ENCODE data around the gene KLHL3.

KLHL3 gene

GRCh38 chr5:137641148-137641547 lies 94.7 kb downstream of the KLHL3 start:
- CTCF ChIA-PET, result interaction anchor here (1.1 to 4.4 kb wide), 5 partner anchors 11 to 101 kb away, joined by 3 to 20 read pairs (median 10); no protein-coding TSS in a partner anchor
- DNase-seq, result no peak
- WGBS (ENCODE audit: insufficient coverage), result no CpG with 5 or more reads among the region's 1 CpG
- Histone ChIP-seq H3K27me3 (replicated peaks in 2 of 5; ENCODE audit: control insufficient read depth in 4 of 5, insufficient read depth in 5 of 5, low read length in 4 of 5) (no peaks in the 10 kb centered on the region), H3K4me1 (ENCODE audit: control extremely low read depth in 1 of 4, control insufficient read depth in 4 of 4, insufficient read depth in 4 of 4, low read length in 3 of 4) (peaks cover 0 to 2% (median 0%) of the 10 kb centered on the region in 4 experiments), H3K36me3 (ENCODE audit: control insufficient read depth in 4 of 4, insufficient read depth in 4 of 4, low read length in 3 of 4) (peaks cover 4 to 32% (median 11%) of the 10 kb centered on the region in 4 experiments), H3K4me3 (ENCODE audit: control insufficient read depth in 1 of 7, extremely low read depth in 1 of 7, insufficient read depth in 4 of 7, low read depth in 2 of 7, low read length in 6 of 7) (no peak overlapping the region), H3K9me3 (ENCODE audit: control extremely low read depth in 1 of 5, control insufficient read depth in 4 of 5, insufficient read depth in 2 of 5, low read depth in 1 of 5, low read length in 4 of 5) (peaks cover 0 to 16% (median 4%) of the 10 kb centered on the region in 5 experiments), H3K27ac (ENCODE audit: insufficient read depth in 1 of 2, low read depth in 1 of 2, low read length in 2 of 2, poor library complexity in 1 of 2, severe bottlenecking in 2 of 2) (no peak overlapping the region)
- POLR2A ChIA-PET, result interaction anchor here (0.6 kb wide), 1 partner anchor 279 kb away, joined by 3 read pairs; no protein-coding TSS in a partner anchor

GRCh38 chr5:137639645-137640044 lies 96.2 kb downstream of the KLHL3 start:
- DNase-seq, result no peak
- H3K9me3 ChIP-seq (ENCODE audit: control extremely low read depth in 1 of 5, control insufficient read depth in 4 of 5, insufficient read depth in 2 of 5, low read depth in 1 of 5, low read length in 4 of 5), result peaks cover 0 to 7% (median 2%) of the 10 kb centered on the region in 5 experiments
- ChIA-PET POLR2A (interaction anchor here (0.6 kb wide), 1 partner anchor 108 kb away, joined by 3 read pairs; no protein-coding TSS in a partner anchor), CTCF (interaction anchor here (0.6 to 4.4 kb wide), 5 partner anchors 10 to 426 kb away, joined by 3 to 20 read pairs (median 3); no protein-coding TSS in a partner anchor)
- H3K27ac ChIP-seq (ENCODE audit: insufficient read depth in 1 of 2, low read depth in 1 of 2, low read length in 2 of 2, poor library complexity in 1 of 2, severe bottlenecking in 2 of 2), result no peak overlapping the region
- H3K4me1 ChIP-seq (ENCODE audit: control extremely low read depth in 1 of 4, control insufficient read depth in 4 of 4, insufficient read depth in 4 of 4, low read length in 3 of 4), result peaks cover 0 to 2% (median 0%) of the 10 kb centered on the region in 4 experiments
- H3K27me3 ChIP-seq (replicated peaks in 2 of 5; ENCODE audit: control insufficient read depth in 4 of 5, insufficient read depth in 5 of 5, low read length in 4 of 5), result no peaks in the 10 kb centered on the region
- peaks cover 4 to 26% (median 12%) of the 10 kb centered on the region in 4 experiments for H3K36me3 ChIP-seq (ENCODE audit: control insufficient read depth in 4 of 4, insufficient read depth in 4 of 4, low read length in 3 of 4)
- no peak overlapping the region for H3K4me3 ChIP-seq (ENCODE audit: control insufficient read depth in 1 of 7, extremely low read depth in 1 of 7, insufficient read depth in 4 of 7, low read depth in 2 of 7, low read length in 6 of 7)
- WGBS (ENCODE audit: insufficient coverage), result over 99% methylated on average over 10 of the region's 11 CpGs

- no peak for DNase-seq
- no peaks in the 10 kb centered on the region for H3K27me3 ChIP-seq (replicated peaks in 2 of 5; ENCODE audit: control insufficient read depth in 4 of 5, insufficient read depth in 5 of 5, low read length in 4 of 5)
- POLR2A ChIA-PET, result no interaction called here
- no peak overlapping the region for H3K4me3 ChIP-seq (ENCODE audit: control insufficient read depth in 1 of 7, extremely low read depth in 1 of 7, insufficient read depth in 4 of 7, low read depth in 2 of 7, low read length in 6 of 7)
- CTCF ChIA-PET, result interaction anchor here (1.1 to 4.4 kb wide), 4 partner anchors 9 to 97 kb away, joined by 3 to 20 read pairs (median 4); partner anchors contain the start of gene KLHL3
- H3K36me3 ChIP-seq (ENCODE audit: control insufficient read depth in 4 of 4, insufficient read depth in 4 of 4, low read length in 3 of 4), result peaks cover 4 to 22% (median 12%) of the 10 kb centered on the region in 4 experiments
- H3K4me1 ChIP-seq (ENCODE audit: control extremely low read depth in 1 of 4, control insufficient read depth in 4 of 4, insufficient read depth in 4 of 4, low read length in 3 of 4), result peaks cover 0 to 2% (median 0%) of the 10 kb centered on the region in 4 experiments
- peaks cover 0 to 7% (median 2%) of the 10 kb centered on the region in 5 experiments for H3K9me3 ChIP-seq (ENCODE audit: control extremely low read depth in 1 of 5, control insufficient read depth in 4 of 5, insufficient read depth in 2 of 5, low read depth in 1 of 5, low read length in 4 of 5)
- WGBS (ENCODE audit: insufficient coverage), result 98% methylated on average over 13 of the region's 13 CpGs
- H3K27ac ChIP-seq (ENCODE audit: insufficient read depth in 1 of 2, low read depth in 1 of 2, low read length in 2 of 2, poor library complexity in 1 of 2, severe bottlenecking in 2 of 2), result no peak overlapping the region
Measured at GRCh38 chr5:137638841-137639240, 97.0 kb downstream of the KLHL3 start.

DNA sequence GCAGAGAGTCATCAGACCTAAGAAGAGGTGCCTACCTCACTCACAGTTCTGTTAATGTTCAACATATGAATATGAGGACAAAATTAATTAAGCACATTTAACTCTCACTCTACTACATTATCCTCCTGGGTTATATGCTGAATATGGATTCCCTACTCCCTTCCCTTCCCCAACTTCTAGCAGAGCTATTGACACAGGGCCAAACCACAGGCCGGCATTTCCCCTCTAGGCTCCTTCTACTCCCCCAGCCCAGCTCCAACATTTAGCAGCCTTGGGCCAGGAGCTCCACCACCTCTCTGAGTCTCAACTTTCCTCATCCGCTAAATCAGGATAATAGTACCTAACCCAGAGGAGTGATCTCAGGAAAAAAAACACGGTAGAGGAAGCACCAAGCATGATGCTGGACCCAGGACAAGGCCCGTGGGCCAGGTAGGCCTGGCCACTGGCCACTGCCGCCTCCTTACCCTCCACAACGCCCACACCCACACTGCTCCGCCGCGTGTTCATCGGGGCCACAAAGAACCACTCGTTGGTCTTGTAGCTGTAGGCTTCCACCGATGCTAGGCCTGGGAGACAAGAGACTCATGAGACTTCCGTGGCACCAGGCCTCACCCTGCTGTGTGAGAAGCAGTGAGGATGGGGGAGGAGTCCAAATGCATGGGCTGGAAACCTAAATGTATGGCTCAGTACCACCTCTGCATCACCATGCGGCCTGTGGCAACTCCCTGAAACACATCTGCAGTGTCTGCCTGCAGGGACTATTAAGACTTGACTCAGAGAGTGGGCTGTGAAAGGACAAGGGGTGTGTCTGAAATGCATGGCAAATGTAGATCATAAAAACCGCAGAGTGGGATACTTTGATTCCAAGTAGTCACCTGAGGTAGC lies 98.8 kb downstream of the KLHL3 start:
- H3K27ac ChIP-seq (ENCODE audit: insufficient read depth in 1 of 2, low read depth in 1 of 2, low read length in 2 of 2, poor library complexity in 1 of 2, severe bottlenecking in 2 of 2), result no peak overlapping the region
- peaks cover 0 to 2% (median 0%) of the 10 kb centered on the region in 4 experiments for H3K4me1 ChIP-seq (ENCODE audit: control extremely low read depth in 1 of 4, control insufficient read depth in 4 of 4, insufficient read depth in 4 of 4, low read length in 3 of 4)
- 91% methylated on average over 11 of the region's 15 CpGs for WGBS (ENCODE audit: insufficient coverage)
- peaks cover 0 to 7% (median 2%) of the 10 kb centered on the region in 5 experiments for H3K9me3 ChIP-seq (ENCODE audit: control extremely low read depth in 1 of 5, control insufficient read depth in 4 of 5, insufficient read depth in 2 of 5, low read depth in 1 of 5, low read length in 4 of 5)
- H3K4me3 ChIP-seq (ENCODE audit: control insufficient read depth in 1 of 7, extremely low read depth in 1 of 7, insufficient read depth in 4 of 7, low read depth in 2 of 7, low read length in 6 of 7), result no peak overlapping the region
- ChIA-PET POLR2A (interaction anchor here (0.9 kb wide), 1 partner anchor 9 kb away, joined by 3 read pairs; no protein-coding TSS in a partner anchor), CTCF (interaction anchor here (0.8 to 1.3 kb wide), 4 partner anchors 9 to 104 kb away, joined by 3 to 4 read pairs (median 3); no protein-coding TSS in a partner anchor)
- H3K27me3 ChIP-seq (replicated peaks in 2 of 5; ENCODE audit: control insufficient read depth in 4 of 5, insufficient read depth in 5 of 5, low read length in 4 of 5), result no peaks in the 10 kb centered on the region
- peaks cover 4 to 22% (median 12%) of the 10 kb centered on the region in 4 experiments for H3K36me3 ChIP-seq (ENCODE audit: control insufficient read depth in 4 of 4, insufficient read depth in 4 of 4, low read length in 3 of 4)
- DNase-seq, result no peak

GRCh38 chr5:137636099-137636498 lies 99.8 kb downstream of the KLHL3 start:
- ChIA-PET CTCF (interaction anchor here (1.1 to 2.1 kb wide), 2 partner anchors 29 to 105 kb away, joined by 3 to 16 read pairs; no protein-coding TSS in a partner anchor), POLR2A (no interaction called here)
- no peak for DNase-seq
- H3K9me3 ChIP-seq (ENCODE audit: control extremely low read depth in 1 of 5, control insufficient read depth in 4 of 5, insufficient read depth in 2 of 5, low read depth in 1 of 5, low read length in 4 of 5), result peaks cover 0 to 7% (median 2%) of the 10 kb centered on the region in 5 experiments
- peaks cover 0 to 2% (median 0%) of the 10 kb centered on the region in 4 experiments for H3K4me1 ChIP-seq (ENCODE audit: control extremely low read depth in 1 of 4, control insufficient read depth in 4 of 4, insufficient read depth in 4 of 4, low read length in 3 of 4)
- H3K36me3 ChIP-seq (ENCODE audit: control insufficient read depth in 4 of 4, insufficient read depth in 4 of 4, low read length in 3 of 4), result peaks cover 4 to 22% (median 12%) of the 10 kb centered on the region in 4 experiments
- H3K27ac ChIP-seq (ENCODE audit: insufficient read depth in 1 of 2, low read depth in 1 of 2, low read length in 2 of 2, poor library complexity in 1 of 2, severe bottlenecking in 2 of 2), result no peak overlapping the region
- H3K27me3 ChIP-seq (replicated peaks in 2 of 5; ENCODE audit: control insufficient read depth in 4 of 5, insufficient read depth in 5 of 5, low read length in 4 of 5), result no peaks in the 10 kb centered on the region
- no peak overlapping the region for H3K4me3 ChIP-seq (ENCODE audit: control insufficient read depth in 1 of 7, extremely low read depth in 1 of 7, insufficient read depth in 4 of 7, low read depth in 2 of 7, low read length in 6 of 7)
- no CpG with 5 or more reads among the region's 2 CpGs for WGBS (ENCODE audit: insufficient coverage)

DNA sequence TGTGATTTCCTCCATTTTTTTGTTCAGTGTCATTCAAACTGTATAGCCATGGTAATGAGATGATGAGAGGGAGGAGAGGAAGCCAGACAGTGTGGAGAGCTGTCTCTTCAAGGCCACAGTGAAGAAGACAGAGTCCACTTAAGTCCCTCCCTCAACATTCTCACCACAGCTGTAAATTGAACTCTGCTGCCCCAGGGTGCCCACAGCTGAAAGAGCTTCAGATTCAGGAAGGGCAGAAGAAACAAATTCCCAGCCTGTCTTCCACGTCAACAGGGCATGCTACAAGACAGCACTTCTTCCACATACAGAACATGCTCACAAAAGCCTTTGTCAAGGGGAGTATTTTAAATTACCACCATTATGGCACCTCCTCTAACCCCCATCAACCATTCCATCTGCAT lies 100.4 kb downstream of the KLHL3 start:
- 100% methylated on average over 1 of the region's 1 CpG for WGBS (ENCODE audit: insufficient coverage)

More for the DNA sequence above, 100.4 kb downstream of the KLHL3 start:
- H3K36me3 ChIP-seq (ENCODE audit: control insufficient read depth in 4 of 4, insufficient read depth in 4 of 4, low read length in 3 of 4), result peaks cover 4 to 22% (median 12%) of the 10 kb centered on the region in 4 experiments
- peaks cover 0 to 4% (median 0%) of the 10 kb centered on the region in 4 experiments for H3K4me1 ChIP-seq (ENCODE audit: control extremely low read depth in 1 of 4, control insufficient read depth in 4 of 4, insufficient read depth in 4 of 4, low read length in 3 of 4)
- POLR2A ChIA-PET, result no interaction called here
- H3K9me3 ChIP-seq (ENCODE audit: control extremely low read depth in 1 of 5, control insufficient read depth in 4 of 5, insufficient read depth in 2 of 5, low read depth in 1 of 5, low read length in 4 of 5), result peaks cover 0 to 7% (median 2%) of the 10 kb centered on the region in 5 experiments
- no peak overlapping the region for H3K4me3 ChIP-seq (ENCODE audit: control insufficient read depth in 1 of 7, extremely low read depth in 1 of 7, insufficient read depth in 4 of 7, low read depth in 2 of 7, low read length in 6 of 7)
- H3K27ac ChIP-seq (ENCODE audit: insufficient read depth in 1 of 2, low read depth in 1 of 2, low read length in 2 of 2, poor library complexity in 1 of 2, severe bottlenecking in 2 of 2), result no peak overlapping the region
- H3K27me3 ChIP-seq (replicated peaks in 2 of 5; ENCODE audit: control insufficient read depth in 4 of 5, insufficient read depth in 5 of 5, low read length in 4 of 5), result no peaks in the 10 kb centered on the region
- no peak for DNase-seq
- CTCF ChIA-PET, result interaction anchor here (1.0 to 2.1 kb wide), 5 partner anchors 23 to 116 kb away, joined by 3 to 16 read pairs (median 4); no protein-coding TSS in a partner anchor

Data from common myeloid progenitor, CD34-positive (primary cell).